SK-N-MC (cell line): ENCODE measurements around the gene PSMA8.
"Not testable (repeated sequence)": the region's sequence is repeated elsewhere in the genome, so short reads cannot be mapped to it uniquely, and the experiment has no call there.

ENCODE experiments used
- EZH2 ChIP-seq: fragments of 200-600 bp; sonication (generic); IDR thresholded peaks from one replicate; pipeline ENCODE4 v1.6.1; 2017; ENCODE audit warnings: antibody characterized with exemption
- POLR2AphosphoS5 ChIP-seq: IDR thresholded peaks from 2 replicates; pipeline ENCODE4 v1.6.1; 2012; ENCODE audit warnings: mild to moderate bottlenecking, low read depth, low read length, borderline replicate concordance

DNA sequence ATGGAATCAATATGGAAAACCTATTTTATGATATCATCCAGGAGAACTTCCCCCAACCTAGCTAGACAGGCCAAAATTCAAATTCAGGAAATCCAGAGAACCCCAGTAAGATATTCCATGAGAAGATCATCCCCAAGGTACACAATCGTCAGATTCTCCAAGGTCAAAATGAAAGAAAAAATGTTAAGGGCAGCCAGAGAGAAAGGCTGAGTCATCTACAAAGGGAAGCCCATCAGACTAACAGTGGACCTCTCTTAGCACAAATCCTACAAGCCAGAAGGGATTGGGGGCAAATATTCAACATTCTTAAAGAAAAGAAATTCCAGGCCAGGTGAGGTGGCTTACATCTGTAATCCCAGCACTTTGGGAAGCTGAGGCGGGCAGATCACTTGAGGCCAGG, 11.7 kb upstream of the PSMA8 start:
- not testable (repeated sequence) for TF ChIP-seq POLR2AphosphoS5, EZH2
